ENCODE data around the gene RHOBTB1.
"Not testable (repeated sequence)": the region's sequence is repeated elsewhere in the genome, so short reads cannot be mapped to it uniquely, and the experiment has no call there.

The RHOBTB1 gene

GRCh38 chr10:60868946-60869345, 75.0 kb downstream of the RHOBTB1 start:
- no peak for DNase-seq (ENCODE audit: low read depth in 2 of 2)

GRCh38 chr10:60865198-60865783, 78.7 kb downstream of the RHOBTB1 start:
- DNase-seq (ENCODE audit: low read depth in 2 of 2) = no peak

- no peak for DNase-seq (ENCODE audit: low read depth in 2 of 2)
Observed at GRCh38 chr10:60863796-60864195, 80.2 kb downstream of the RHOBTB1 start.

GRCh38 chr10:60862517-60862916, 81.5 kb downstream of the RHOBTB1 start:
- no peak for DNase-seq (ENCODE audit: low read depth in 2 of 2)

- DNase-seq (ENCODE audit: low read depth in 2 of 2) = no peak
Observed at GRCh38 chr10:60856405-60856804, 87.6 kb downstream of the RHOBTB1 start.

- no peak for DNase-seq (ENCODE audit: low read depth in 2 of 2)
Observed at GRCh38 chr10:60853637-60854036, 90.3 kb downstream of the RHOBTB1 start.

- DNase-seq (ENCODE audit: low read depth in 2 of 2) = no peak
Observed at GRCh38 chr10:60853107-60853506, 90.9 kb downstream of the RHOBTB1 start.

GRCh38 chr10:60849740-60850139, 94.2 kb downstream of the RHOBTB1 start:
- no peak for DNase-seq (ENCODE audit: low read depth in 2 of 2)

- DNase-seq (ENCODE audit: low read depth in 2 of 2) = no peak
Observed at GRCh38 chr10:60849217-60849616, 94.8 kb downstream of the RHOBTB1 start.

- DNase-seq (ENCODE audit: low read depth in 2 of 2) = no peak
Observed at GRCh38 chr10:60848680-60849079, 95.3 kb downstream of the RHOBTB1 start.

- no peak for DNase-seq (ENCODE audit: low read depth in 2 of 2)
Observed at GRCh38 chr10:60848126-60848525, 95.9 kb downstream of the RHOBTB1 start.

- DNase-seq (ENCODE audit: low read depth in 2 of 2) = no peak
Observed at GRCh38 chr10:60846173-60846572, 97.8 kb downstream of the RHOBTB1 start.

GRCh38 chr10:60845038-60845437, 98.9 kb downstream of the RHOBTB1 start:
- DNase-seq (ENCODE audit: low read depth in 2 of 2) = no peak

- no peak for DNase-seq (ENCODE audit: low read depth in 2 of 2)
Observed at GRCh38 chr10:60842694-60843093, 101.3 kb downstream of the RHOBTB1 start.

- DNase-seq (ENCODE audit: low read depth in 2 of 2) = not testable (repeated sequence)
Observed at GRCh38 chr10:60841227-60841626, 102.8 kb downstream of the RHOBTB1 start.

- no peak for DNase-seq (ENCODE audit: low read depth in 2 of 2)
Observed at GRCh38 chr10:60835049-60835448, 108.9 kb downstream of the RHOBTB1 start.

GRCh38 chr10:60834401-60834800, 109.6 kb downstream of the RHOBTB1 start:
- no peak for DNase-seq (ENCODE audit: low read depth in 2 of 2)

- not testable (repeated sequence) for DNase-seq (ENCODE audit: low read depth in 2 of 2)
Observed at GRCh38 chr10:60832136-60832535, 111.8 kb downstream of the RHOBTB1 start.

GRCh38 chr10:60828489-60828852, 115.5 kb downstream of the RHOBTB1 start:
- no peak for DNase-seq (ENCODE audit: low read depth in 2 of 2)

GRCh38 chr10:60827791-60828488, 116.0 kb downstream of the RHOBTB1 start:
- no peak for DNase-seq (ENCODE audit: low read depth in 2 of 2)

- no peak for DNase-seq (ENCODE audit: low read depth in 2 of 2)
Observed at GRCh38 chr10:60825520-60825919, 118.5 kb downstream of the RHOBTB1 start.

- no peak for DNase-seq (ENCODE audit: low read depth in 2 of 2)
Observed at GRCh38 chr10:60823324-60823723, 120.7 kb downstream of the RHOBTB1 start.

- DNase-seq (ENCODE audit: low read depth in 2 of 2) = no peak
Observed at GRCh38 chr10:60822809-60823208, 121.2 kb downstream of the RHOBTB1 start.

- DNase-seq (ENCODE audit: low read depth in 2 of 2) = no peak
Observed at GRCh38 chr10:60821656-60822055, 122.3 kb downstream of the RHOBTB1 start.
